Muscle of leg (tissue), 16 donors: Measurements from ENCODE around the gene COQ9. TPM values are rescaled to one million over a fixed set of nuclear protein-coding genes. Genes with fewer than 3 reads are reported as not detected.
"Not testable (repeated sequence)": the region's sequence is repeated elsewhere in the genome, so short reads cannot be mapped to it uniquely, and the experiment has no call there.

ENCODE experiments used
- DNase-seq: peaks from one replicate; pipeline ENCODE4 v3.0.0; 2013
- H3K27ac ChIP-seq: one replicate; pipeline ENCODE4 v1.5.1; 2013; ENCODE audit warnings: mild to moderate bottlenecking, low read length, control low read depth
- H3K27me3 ChIP-seq: one replicate; pipeline ENCODE4 v1.6.1; 2013; ENCODE audit warnings: low read length; ENCODE audit not compliant: control insufficient read depth, insufficient read depth
- H3K36me3 ChIP-seq: one replicate; pipeline ENCODE4 v1.6.1; 2013; ENCODE audit warnings: low read length; ENCODE audit not compliant: control insufficient read depth, insufficient read depth
- H3K4me1 ChIP-seq: one replicate; pipeline ENCODE4 v1.6.1; 2013; ENCODE audit warnings: low read length; ENCODE audit not compliant: control insufficient read depth, insufficient read depth
- H3K4me3 ChIP-seq: one replicate; pipeline ENCODE4 v1.5.1; 2013; ENCODE audit warnings: low read length, control low read depth
- H3K9me3 ChIP-seq: replicated peaks from 2 replicates; pipeline ENCODE4 v1.6.1; 2013; ENCODE audit warnings: low read depth, low read length; ENCODE audit not compliant: control insufficient read depth
- WGBS: methylation state at CpG from one replicate; pipeline ENCODE4 v1.1.5; 2013; ENCODE audit warnings: missing lambda C conversion rate; ENCODE audit not compliant: insufficient coverage; 5-methylcytosine and 5-hydroxymethylcytosine counted together
- long read RNA-seq, 11 donors: transcript quantifications; one replicate each; lab custom pipeline, GENCODE V29; 2026
- polyA plus RNA-seq, 8 donors: library from polyadenylated mRNA; unstranded; fragments of 120-200 nt; gene quantifications; one replicate each; pipeline versions ENCODE4 v1.2.1 to v1.2.3, GENCODE V29; 2013; ENCODE audit warnings: inconsistent platforms in 1 of 8, low replicate concordance in 1 of 8; ENCODE audit not compliant: insufficient read length in 8 of 8, insufficient read depth in 1 of 8
- total RNA-seq: library from RNA; stranded (reverse); fragments of 120-200 nt; gene quantifications from one replicate; pipeline ENCODE4 v1.2.4, GENCODE V29; 2013

COQ9 gene, protein sequence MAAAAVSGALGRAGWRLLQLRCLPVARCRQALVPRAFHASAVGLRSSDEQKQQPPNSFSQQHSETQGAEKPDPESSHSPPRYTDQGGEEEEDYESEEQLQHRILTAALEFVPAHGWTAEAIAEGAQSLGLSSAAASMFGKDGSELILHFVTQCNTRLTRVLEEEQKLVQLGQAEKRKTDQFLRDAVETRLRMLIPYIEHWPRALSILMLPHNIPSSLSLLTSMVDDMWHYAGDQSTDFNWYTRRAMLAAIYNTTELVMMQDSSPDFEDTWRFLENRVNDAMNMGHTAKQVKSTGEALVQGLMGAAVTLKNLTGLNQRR
- total RNA-seq = 68.8 TPM
- 10 to 100 TPM; 57.0 to 75.0 (median 66.2) TPM for polyA plus RNA-seq
- long read RNA-seq, donor 1, transcript COQ9-203 (4 exons, 1,039 nt) = minor isoform, 5 of 26 reads
- long read RNA-seq, donor 1, transcript COQ9-216 (4 exons, 1,118 nt) = minor isoform, 5 of 26 reads
- long read RNA-seq, donor 1, transcript COQ9-201 (9 exons, 1,677 nt) = major isoform, 11 of 26 reads
- long read RNA-seq, donor 1, partial matches to known transcripts = 0 of 26 reads
- long read RNA-seq, donor 1, other reads (novel, unspliced or antisense) = 0 of 26 reads
- long read RNA-seq, donor 2, partial matches to known transcripts = 0 of 1 reads
- long read RNA-seq, donor 2, other reads (novel, unspliced or antisense) = 0 of 1 reads
- long read RNA-seq, donor 3, transcript COQ9-201 (9 exons, 1,677 nt) = major isoform, 28 of 43 reads
- long read RNA-seq, donor 3, partial matches to known transcripts = 6 of 43 reads
- long read RNA-seq, donor 3, other reads (novel, unspliced or antisense) = 0 of 43 reads
- long read RNA-seq, donor 4, transcript COQ9-201 (9 exons, 1,677 nt) = major isoform, 14 of 20 reads
- long read RNA-seq, donor 4, partial matches to known transcripts = 0 of 20 reads
- long read RNA-seq, donor 4, other reads (novel, unspliced or antisense) = 0 of 20 reads
- long read RNA-seq, donor 5, transcript COQ9-201 (9 exons, 1,677 nt) = major isoform, 38 of 62 reads
- long read RNA-seq, donor 5, transcript COQ9-216 (4 exons, 1,118 nt) = minor isoform, 12 of 62 reads
- long read RNA-seq, donor 5, partial matches to known transcripts = 6 of 62 reads
- long read RNA-seq, donor 5, other reads (novel, unspliced or antisense) = 0 of 62 reads
- long read RNA-seq, donor 6, transcript COQ9-216 (4 exons, 1,118 nt) = minor isoform, 12 of 95 reads
- long read RNA-seq, donor 6, transcript COQ9-201 (9 exons, 1,677 nt) = major isoform, 49 of 95 reads
- long read RNA-seq, donor 6, partial matches to known transcripts = 22 of 95 reads
- long read RNA-seq, donor 6, other reads (novel, unspliced or antisense) = 5 of 95 reads
- long read RNA-seq, donor 7, transcript COQ9-201 (9 exons, 1,677 nt) = major isoform, 27 of 36 reads
- long read RNA-seq, donor 7, partial matches to known transcripts = 0 of 36 reads
- long read RNA-seq, donor 7, other reads (novel, unspliced or antisense) = 0 of 36 reads
- long read RNA-seq, donor 8, transcript COQ9-201 (9 exons, 1,677 nt) = major isoform, 17 of 24 reads
- long read RNA-seq, donor 8, partial matches to known transcripts = 0 of 24 reads
- long read RNA-seq, donor 8, other reads (novel, unspliced or antisense) = 0 of 24 reads
- long read RNA-seq, donor 9, transcript COQ9-216 (4 exons, 1,118 nt) = minor isoform, 5 of 23 reads
- long read RNA-seq, donor 9, transcript COQ9-201 (9 exons, 1,677 nt) = major isoform, 18 of 23 reads
- long read RNA-seq, donor 9, partial matches to known transcripts = 0 of 23 reads
- long read RNA-seq, donor 9, other reads (novel, unspliced or antisense) = 0 of 23 reads
- long read RNA-seq, donor 10, transcript COQ9-201 (9 exons, 1,677 nt) = major isoform, 28 of 45 reads
- long read RNA-seq, donor 10, partial matches to known transcripts = 9 of 45 reads
- long read RNA-seq, donor 10, other reads (novel, unspliced or antisense) = 0 of 45 reads
- long read RNA-seq, donor 11, transcript COQ9-216 (4 exons, 1,118 nt) = minor isoform, 5 of 26 reads
- long read RNA-seq, donor 11, transcript COQ9-201 (9 exons, 1,677 nt) = major isoform, 18 of 26 reads
- long read RNA-seq, donor 11, partial matches to known transcripts = 0 of 26 reads
- long read RNA-seq, donor 11, other reads (novel, unspliced or antisense) = 0 of 26 reads

DNA sequence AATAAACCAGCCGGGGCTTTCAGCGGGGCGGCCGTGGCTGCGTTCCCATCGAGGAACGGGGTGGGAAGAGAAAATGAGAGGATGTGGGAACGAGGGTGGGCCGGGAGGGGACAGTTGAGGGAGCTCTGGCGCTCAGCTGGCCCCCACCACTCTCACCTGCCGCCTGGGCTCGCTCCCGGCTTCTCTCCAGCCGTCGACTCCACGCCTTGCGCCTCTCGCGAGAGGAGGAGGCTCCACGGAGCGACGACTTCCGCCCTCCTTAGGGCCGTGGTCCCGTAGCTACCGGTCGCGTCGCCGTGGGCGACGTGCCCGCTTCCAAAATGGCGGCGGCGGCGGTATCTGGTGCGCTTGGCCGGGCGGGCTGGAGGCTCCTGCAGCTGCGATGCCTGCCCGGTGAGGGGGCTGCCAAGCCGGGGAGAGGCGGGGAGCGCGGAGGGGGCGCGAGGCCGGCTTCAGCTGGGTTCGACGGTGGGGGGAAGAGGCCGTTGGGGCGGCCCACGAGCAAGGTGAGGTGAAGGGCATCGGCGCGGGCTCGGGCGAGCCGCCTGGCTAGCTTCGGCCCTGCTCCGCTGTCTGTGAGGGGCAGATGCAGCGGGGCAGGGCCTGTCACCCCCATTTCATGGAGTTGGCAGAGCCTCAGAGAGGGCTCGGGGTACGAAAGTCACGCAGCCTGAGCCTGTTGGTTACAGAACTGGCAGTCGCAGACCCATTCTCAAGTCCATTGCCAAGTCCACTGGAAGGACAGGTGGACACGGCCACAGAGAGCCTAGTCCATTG, at the start of gene COQ9, which contains the start of gene CIAPIN1:
Gene COQ9 (plus strand): TSS at position 294 of the 777 bp plus-strand sequence. CDS start 27 bp downstream, at position 321.
Gene CIAPIN1 (minus strand): TSS at position 200 of the 777 bp plus-strand sequence. CDS start 6,457 bp downstream, outside the sequence.
- DNase-seq = peak; percentile 98
- under 1% methylated on average over 51 of the region's 68 CpGs for WGBS
- peaks cover 10% of the 10 kb centered on the region for H3K4me1 ChIP-seq

DNA sequence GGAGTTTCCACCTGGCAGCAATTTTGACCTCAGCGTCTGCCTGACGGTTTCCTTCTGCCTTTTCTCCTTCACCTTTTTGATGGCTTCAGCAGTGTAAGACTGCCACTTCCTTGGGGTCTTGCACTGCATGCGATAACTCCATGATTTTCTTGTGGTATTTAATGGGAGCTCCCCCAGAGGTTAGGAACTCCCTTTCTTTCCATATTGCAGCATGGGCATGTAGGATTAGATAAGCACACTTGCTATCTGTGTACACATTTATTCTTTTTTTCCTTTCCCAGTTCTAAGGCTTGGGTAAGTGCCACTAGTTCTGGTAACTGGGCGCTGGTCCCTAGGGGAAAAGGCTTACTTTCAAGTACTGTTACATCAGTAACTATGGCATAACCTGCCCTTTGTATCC, 49.8 kb upstream of the COQ9 start:
- H3K4me1 ChIP-seq, DNase-seq, H3K9me3 ChIP-seq, H3K36me3 ChIP-seq, H3K27me3 ChIP-seq, H3K4me3 ChIP-seq, H3K27ac ChIP-seq: not testable (repeated sequence)
- WGBS = no CpG with 5 or more reads among the region's 4 CpGs

More for the DNA sequence above, at the start of gene COQ9, which contains the start of gene CIAPIN1:
- no peaks in the 10 kb centered on the region for H3K27me3 ChIP-seq
- peaks cover 14% of the 10 kb centered on the region for H3K36me3 ChIP-seq
- no peaks in the 10 kb centered on the region for H3K9me3 ChIP-seq
- peak within 1 kb of the TSS; percentile 93 for H3K27ac ChIP-seq
- peak within 1 kb of the TSS; percentile 99 for H3K4me3 ChIP-seq

DNA sequence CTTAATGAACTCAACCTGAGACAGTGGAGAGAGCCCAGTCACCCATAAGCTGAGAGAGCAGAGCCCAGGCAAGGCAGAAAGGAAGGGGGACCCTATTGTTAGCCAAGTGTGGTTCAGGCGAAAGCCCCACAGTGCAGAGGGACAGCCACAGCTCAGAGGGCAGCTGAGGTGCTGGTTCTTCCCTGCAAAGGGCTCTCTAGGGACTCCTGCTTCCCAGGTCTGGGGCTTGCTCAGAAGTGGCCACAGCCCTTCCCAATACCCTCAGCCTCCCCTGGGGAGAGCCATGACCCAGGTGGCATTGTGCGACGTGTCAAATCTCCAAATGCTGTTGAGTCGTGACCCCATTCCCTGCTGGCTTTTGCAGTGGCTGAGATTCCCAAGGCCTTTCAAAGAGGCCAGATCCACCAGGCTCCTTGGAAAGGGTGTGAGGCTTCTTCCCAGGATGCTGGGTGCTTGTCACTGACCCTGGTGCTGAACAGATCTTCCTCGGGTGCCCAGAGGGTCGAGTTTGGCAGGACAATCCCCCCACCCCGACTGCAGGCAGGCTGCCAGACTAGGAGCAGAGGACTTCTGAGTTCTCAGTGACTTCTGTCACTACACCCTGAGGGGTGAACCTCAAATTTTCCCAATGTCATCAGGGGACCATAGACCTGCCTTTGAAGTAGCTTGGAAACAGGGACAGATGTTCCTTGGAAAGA, 45.2 kb upstream of the COQ9 start:
- Histone ChIP-seq H3K27me3 (no peaks in the 10 kb centered on the region), H3K4me1 (no peaks in the 10 kb centered on the region), H3K4me3 (no peak overlapping the region), H3K9me3 (no peaks in the 10 kb centered on the region), H3K36me3 (no peaks in the 10 kb centered on the region), H3K27ac (no peak overlapping the region)
- no peak for DNase-seq
- 43% methylated on average over 7 of the region's 7 CpGs for WGBS

DNA sequence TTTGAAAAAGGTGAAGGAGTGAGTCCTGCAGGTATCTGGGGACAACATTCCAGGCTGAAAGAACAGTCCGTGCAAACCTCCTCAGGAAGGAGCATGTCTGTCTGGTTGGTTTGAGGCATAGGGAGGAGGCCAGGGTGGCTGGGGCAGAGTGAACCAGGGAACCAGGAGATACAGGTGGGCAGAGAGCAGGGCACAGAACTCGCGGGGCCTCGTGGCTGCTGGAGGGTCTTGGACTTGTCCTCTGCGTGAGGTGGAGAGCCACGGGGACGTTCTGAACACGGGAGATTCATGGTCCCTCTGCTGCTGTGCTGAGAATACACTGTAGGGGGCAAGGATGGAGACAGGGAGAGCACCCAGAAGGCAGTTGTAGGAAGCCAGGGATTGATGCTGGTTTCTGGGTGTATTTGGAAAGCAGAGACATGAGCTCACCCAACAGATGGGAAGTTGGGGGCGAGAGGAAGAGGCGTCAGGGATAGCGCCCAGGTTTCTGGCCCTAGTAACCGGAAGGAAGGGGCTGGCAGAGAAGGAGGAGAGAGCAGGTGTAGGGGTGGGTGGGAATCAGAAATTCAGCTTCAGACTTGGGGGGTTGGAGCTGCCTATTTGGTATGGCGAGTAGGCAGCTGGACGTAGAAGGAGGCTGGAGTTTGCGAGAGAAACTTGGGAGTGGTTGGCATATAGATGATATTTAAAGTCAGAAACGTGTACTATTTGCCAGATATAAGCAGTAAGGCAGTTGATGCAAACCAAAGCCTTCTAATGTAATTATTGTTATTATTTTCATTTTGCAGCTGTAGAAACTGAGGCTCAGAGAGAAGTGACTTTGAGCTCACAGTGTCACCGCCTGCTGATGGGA, 43.1 kb upstream of the COQ9 start, which contains the start of gene CCL17:
Gene CCL17 (plus strand): TSS at position 803 of the 853 bp plus-strand sequence. CDS start 9,166 bp downstream, outside the sequence.
- no peaks in the 10 kb centered on the region for H3K36me3 ChIP-seq
- WGBS = 51% methylated on average over 13 of the region's 17 CpGs
- H3K27ac ChIP-seq = no peak within 1 kb of the TSS
- no peaks in the 10 kb centered on the region for H3K27me3 ChIP-seq
- no peak within 1 kb of the TSS for H3K4me3 ChIP-seq
- DNase-seq = no peak
- peaks cover 2% of the 10 kb centered on the region for H3K4me1 ChIP-seq
- no peaks in the 10 kb centered on the region for H3K9me3 ChIP-seq

DNA sequence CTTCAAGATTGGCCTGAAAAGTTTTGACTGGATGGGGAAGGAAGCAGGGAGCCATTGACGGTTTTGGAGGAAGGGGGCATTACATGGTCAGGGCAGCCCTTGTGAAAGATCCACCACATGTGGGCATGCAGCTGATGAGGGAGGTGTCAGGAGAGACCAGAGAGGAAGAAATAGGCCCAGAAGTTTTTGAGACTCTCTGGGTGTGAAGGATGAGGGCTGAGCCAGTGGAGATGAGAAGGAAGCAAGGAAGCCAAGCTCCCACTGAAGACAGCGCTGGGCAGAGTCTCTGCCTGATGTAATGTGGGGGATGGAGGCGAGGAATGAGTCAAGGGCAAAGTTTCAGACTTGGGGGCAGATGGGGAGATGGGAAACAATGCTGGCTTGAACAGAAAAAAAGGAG, 42.2 kb upstream of the COQ9 start:
- peaks cover 10% of the 10 kb centered on the region for H3K4me1 ChIP-seq
- H3K27me3 ChIP-seq = no peaks in the 10 kb centered on the region
- no peak overlapping the region for H3K4me3 ChIP-seq
- H3K9me3 ChIP-seq = no peaks in the 10 kb centered on the region
- no peaks in the 10 kb centered on the region for H3K36me3 ChIP-seq
- WGBS = 61% methylated on average over 3 of the region's 3 CpGs
- DNase-seq = no peak
- no peak overlapping the region for H3K27ac ChIP-seq

DNA sequence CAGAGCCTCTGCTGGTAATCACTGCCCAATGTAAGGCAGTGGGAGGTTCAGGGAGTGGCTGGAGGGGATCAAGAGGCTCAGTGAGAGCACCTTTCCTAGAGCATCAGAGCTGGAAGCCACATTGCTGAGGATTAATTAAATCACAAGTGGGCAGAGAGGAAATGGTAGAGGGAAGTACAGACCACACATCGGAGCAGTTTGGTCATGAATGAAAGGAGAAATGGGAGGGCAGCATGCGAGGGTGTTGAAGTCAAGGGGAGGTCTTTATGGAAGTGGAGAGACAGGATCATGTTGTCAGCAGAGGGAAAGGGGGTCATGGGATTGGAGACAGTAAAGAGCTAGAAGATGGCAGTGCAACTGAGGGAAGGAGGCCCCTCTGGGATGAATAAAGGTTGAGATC, 40.4 kb upstream of the COQ9 start:
- no peak overlapping the region for H3K4me3 ChIP-seq
- no peaks in the 10 kb centered on the region for H3K9me3 ChIP-seq
- peaks cover 28% of the 10 kb centered on the region for H3K4me1 ChIP-seq
- H3K27me3 ChIP-seq = no peaks in the 10 kb centered on the region
- 57% methylated on average over 2 of the region's 2 CpGs for WGBS
- no peak overlapping the region for H3K27ac ChIP-seq
- no peaks in the 10 kb centered on the region for H3K36me3 ChIP-seq
- no peak for DNase-seq

DNA sequence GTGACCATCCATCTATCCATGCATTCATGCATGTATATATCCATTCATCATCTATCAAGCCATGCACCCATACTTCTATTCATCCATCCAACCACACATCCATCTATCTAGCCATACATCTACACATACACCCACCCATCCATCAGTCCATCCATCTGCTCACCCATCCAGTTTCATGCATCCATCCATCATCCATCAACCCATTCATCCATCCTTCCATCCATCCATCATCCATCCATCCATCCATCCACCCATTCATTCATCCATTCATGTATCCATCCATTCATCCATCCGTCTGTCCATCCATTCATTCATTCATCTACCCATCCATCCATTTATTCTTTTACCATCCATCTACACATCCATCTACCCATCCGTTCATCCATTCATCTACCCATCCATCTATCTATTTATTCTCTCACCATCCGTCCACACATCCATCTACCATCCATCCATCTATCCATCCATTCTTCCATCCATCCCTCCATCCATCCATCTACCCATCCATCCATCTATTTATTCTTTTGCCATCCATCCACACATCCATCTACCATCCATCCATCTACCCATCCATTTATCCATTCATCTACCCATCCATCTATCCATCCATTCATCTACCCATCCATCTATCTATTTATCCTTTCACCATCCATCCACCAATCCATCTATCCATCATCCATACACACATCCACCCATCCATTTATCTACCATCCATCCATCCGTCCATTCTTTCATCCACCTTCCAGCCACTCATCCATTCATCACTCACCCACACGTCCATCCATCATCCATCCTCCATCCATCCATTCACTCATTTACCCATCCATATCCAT, 39.5 kb upstream of the COQ9 start:
- no peak for DNase-seq
- Histone ChIP-seq H3K4me3 (no peak overlapping the region), H3K4me1 (peaks cover 31% of the 10 kb centered on the region), H3K27ac (no peak overlapping the region), H3K27me3 (no peaks in the 10 kb centered on the region), H3K36me3 (no peaks in the 10 kb centered on the region), H3K9me3 (no peaks in the 10 kb centered on the region)
- whole genome bisulfite sequencing = 83% methylated on average over 5 of the region's 5 CpGs
